Bronchial epithelial cell (primary cell): ENCODE measurements around the gene PIEZO2. TPM values are rescaled to one million over a fixed set of nuclear protein-coding genes. Genes with fewer than 3 reads are reported as not detected.

Experiments used
- DNase-seq: peaks from one replicate; pipeline ENCODE4 v3.0.0-alpha.2; 2010; ENCODE audit warnings: low read depth
- FAIRE-seq: peaks from 2 replicates; lab custom pipeline; 2011; peaks lifted over from hg19 to GRCh38; lab: Jason Lieb, UNC
- H3K27me3 ChIP-seq: 2 replicates; pipeline ENCODE4 v1.5.1; 2011; ENCODE audit warnings: low read length; ENCODE audit not compliant: control insufficient read depth, insufficient read depth
- H3K36me3 ChIP-seq: 2 replicates; pipeline ENCODE4 v1.5.1; 2011; ENCODE audit warnings: low read length; ENCODE audit not compliant: control insufficient read depth, insufficient read depth
- H3K4me3 ChIP-seq: 2 replicates; pipeline ENCODE4 v1.5.1; 2011; ENCODE audit warnings: mild to moderate bottlenecking, low read depth, low read length, control low read depth
- CTCF ChIP-seq: IDR thresholded peaks from 2 replicates; pipeline ENCODE4 v1.5.1; 2011; ENCODE audit warnings: mild to moderate bottlenecking, moderate library complexity, low read length, control low read depth, inconsistent platforms; ENCODE audit not compliant: insufficient read depth, severe bottlenecking
- total RNA-seq: library from RNA; depleted of rRNA; stranded (reverse); fragments of >200 nt; gene quantifications from 2 replicates; pipeline ENCODE4 v1.2.1, GENCODE V29; 2014

PIEZO2 gene
- total RNA-seq, 1 donor from 2014 or later, result 1.3 TPM

- FAIRE-seq (no peak), DNase-seq (no peak)
- no peak for TF ChIP-seq CTCF
- Histone ChIP-seq H3K36me3 (no peaks in the 10 kb centered on the region), H3K27me3 (no peaks in the 10 kb centered on the region), H3K4me3 (no peak overlapping the region)
Measured at GRCh38 chr18:10908760-10909159, 240.6 kb downstream of the PIEZO2 start.

DNA sequence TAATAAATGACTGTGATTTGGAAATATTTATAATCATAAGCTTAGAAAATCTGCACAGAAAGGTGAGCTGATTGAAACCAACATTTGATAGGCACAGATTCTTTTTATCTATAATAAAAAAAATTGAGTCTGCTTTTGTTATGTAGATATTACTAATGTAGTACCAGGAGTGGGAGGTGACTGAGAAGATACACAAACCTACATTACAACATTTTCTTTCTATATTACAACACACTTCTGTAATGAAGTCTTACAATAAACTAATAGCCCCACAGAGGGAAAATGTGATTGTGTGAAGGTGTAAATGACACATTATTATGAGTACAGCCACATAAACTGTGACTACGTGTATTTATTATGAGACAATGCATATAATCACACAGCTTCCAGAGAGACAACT lies 241.6 kb downstream of the PIEZO2 start:
- Histone ChIP-seq H3K4me3 (no peak overlapping the region), H3K36me3 (no peaks in the 10 kb centered on the region), H3K27me3 (no peaks in the 10 kb centered on the region)
- no peak for DNase-seq
- TF ChIP-seq CTCF, result no peak
- FAIRE-seq, result no peak

- H3K36me3 ChIP-seq, result no peaks in the 10 kb centered on the region
- no peaks in the 10 kb centered on the region for H3K27me3 ChIP-seq
- FAIRE-seq (no peak), DNase-seq (no peak)
- no peak overlapping the region for H3K4me3 ChIP-seq
- TF ChIP-seq CTCF, result no peak
Measured at GRCh38 chr18:10901329-10901728, 248.0 kb downstream of the PIEZO2 start.

DNA sequence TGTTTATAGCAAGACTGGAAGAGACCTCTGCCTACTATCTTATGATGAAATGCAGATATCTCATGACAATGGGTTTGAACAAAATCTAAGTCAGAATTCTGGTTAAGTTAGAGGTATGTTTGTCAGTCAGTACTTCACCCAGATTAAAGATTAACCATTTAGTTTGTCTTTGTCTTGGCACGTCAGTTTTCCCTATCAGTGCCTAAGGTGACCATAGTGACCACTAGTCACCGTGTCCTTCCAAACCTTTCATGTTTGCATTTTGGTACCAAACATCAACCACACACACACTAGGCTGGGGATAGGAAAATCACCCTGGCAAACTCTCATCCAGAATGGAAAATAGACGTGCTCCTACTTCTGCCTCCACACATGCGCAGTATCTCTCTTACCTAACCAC lies 248.9 kb downstream of the PIEZO2 start:
- FAIRE-seq (no peak), DNase-seq (no peak)
- Histone ChIP-seq H3K27me3 (no peaks in the 10 kb centered on the region), H3K36me3 (no peaks in the 10 kb centered on the region), H3K4me3 (no peak overlapping the region)
- no peak for TF ChIP-seq CTCF

DNA sequence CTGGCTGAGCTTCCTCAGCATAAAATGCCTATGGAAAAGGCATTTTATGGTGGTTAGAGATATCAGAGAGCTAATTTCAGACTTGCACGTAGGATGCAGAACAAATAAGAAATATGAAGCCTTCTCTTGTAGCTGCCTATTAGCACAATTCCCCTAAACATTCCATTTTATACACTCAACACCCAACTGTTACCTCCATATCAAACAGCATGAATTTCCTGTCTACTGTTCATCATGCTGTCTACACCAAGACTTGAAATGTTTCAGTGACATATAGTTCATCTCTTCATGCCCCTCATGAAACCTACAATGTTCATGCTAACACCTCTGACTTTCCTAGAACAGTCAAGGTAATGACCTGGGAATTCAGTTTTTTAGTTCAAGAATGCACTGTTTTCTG lies 249.9 kb downstream of the PIEZO2 start:
- no peaks in the 10 kb centered on the region for H3K36me3 ChIP-seq
- H3K4me3 ChIP-seq, result no peak overlapping the region
- TF ChIP-seq CTCF, result no peak
- H3K27me3 ChIP-seq, result no peaks in the 10 kb centered on the region
- FAIRE-seq, result no peak
- no peak for DNase-seq

- FAIRE-seq (no peak), DNase-seq (no peak)
- no peaks in the 10 kb centered on the region for H3K27me3 ChIP-seq
- no peak overlapping the region for H3K4me3 ChIP-seq
- no peaks in the 10 kb centered on the region for H3K36me3 ChIP-seq
- TF ChIP-seq CTCF, result no peak
Measured at GRCh38 chr18:10898417-10898974, 250.9 kb downstream of the PIEZO2 start.
